Peyer's patch (tissue), 4 donors: ENCODE results near the gene RUFY3.

Experiments
- POLR2A ChIP-seq, 2 donors: fragments of 450-650 bp; IDR thresholded peaks; one replicate each; pipeline ENCODE4 v1.5.1; 2017; ENCODE audit warnings: antibody characterized with exemption in 2 of 2, mild to moderate bottlenecking in 2 of 2, moderate library complexity in 2 of 2
- TF ChIP-seq, protein P1 (sequence below), 6 experiments: fragments of 450-650 bp in 4 of 6; fragments of 200-600 bp in 2 of 6; sonication (generic) in 1 of 6; IDR thresholded peaks; one replicate each; pipeline ENCODE4 v1.5.1; 2017 to 2019; ENCODE audit warnings: antibody characterized with exemption in 6 of 6, mild to moderate bottlenecking in 3 of 6, moderate library complexity in 1 of 6

DNA sequence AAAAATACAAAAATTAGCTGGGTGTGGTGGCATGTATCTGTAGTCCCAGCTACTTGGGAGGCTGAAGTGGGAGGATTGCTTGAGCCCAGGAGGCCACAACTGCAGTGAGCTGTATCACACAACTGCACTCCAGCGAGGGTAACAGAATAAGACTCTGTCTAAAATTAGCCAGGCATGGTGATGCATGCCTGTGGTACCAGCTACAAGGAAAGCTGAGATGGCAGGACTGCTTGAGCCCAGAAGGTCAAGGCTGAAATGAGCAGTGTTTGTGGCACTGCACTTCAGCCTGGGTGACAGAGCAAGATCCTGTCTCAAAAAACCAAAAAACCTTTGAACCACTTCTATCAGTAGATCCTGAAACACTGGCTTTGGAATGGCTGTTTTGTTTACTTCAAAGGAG, 107.7 kb downstream of the RUFY3 start:
- TF ChIP-seq POLR2A (IDR thresholded peaks at IDR 0.05) = no peak
- TF ChIP-seq, protein P1, sequence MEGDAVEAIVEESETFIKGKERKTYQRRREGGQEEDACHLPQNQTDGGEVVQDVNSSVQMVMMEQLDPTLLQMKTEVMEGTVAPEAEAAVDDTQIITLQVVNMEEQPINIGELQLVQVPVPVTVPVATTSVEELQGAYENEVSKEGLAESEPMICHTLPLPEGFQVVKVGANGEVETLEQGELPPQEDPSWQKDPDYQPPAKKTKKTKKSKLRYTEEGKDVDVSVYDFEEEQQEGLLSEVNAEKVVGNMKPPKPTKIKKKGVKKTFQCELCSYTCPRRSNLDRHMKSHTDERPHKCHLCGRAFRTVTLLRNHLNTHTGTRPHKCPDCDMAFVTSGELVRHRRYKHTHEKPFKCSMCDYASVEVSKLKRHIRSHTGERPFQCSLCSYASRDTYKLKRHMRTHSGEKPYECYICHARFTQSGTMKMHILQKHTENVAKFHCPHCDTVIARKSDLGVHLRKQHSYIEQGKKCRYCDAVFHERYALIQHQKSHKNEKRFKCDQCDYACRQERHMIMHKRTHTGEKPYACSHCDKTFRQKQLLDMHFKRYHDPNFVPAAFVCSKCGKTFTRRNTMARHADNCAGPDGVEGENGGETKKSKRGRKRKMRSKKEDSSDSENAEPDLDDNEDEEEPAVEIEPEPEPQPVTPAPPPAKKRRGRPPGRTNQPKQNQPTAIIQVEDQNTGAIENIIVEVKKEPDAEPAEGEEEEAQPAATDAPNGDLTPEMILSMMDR (IDR thresholded peaks at IDR 0.05) = no peak
